Measurements from ENCODE around the gene CAPN14.

DNA sequence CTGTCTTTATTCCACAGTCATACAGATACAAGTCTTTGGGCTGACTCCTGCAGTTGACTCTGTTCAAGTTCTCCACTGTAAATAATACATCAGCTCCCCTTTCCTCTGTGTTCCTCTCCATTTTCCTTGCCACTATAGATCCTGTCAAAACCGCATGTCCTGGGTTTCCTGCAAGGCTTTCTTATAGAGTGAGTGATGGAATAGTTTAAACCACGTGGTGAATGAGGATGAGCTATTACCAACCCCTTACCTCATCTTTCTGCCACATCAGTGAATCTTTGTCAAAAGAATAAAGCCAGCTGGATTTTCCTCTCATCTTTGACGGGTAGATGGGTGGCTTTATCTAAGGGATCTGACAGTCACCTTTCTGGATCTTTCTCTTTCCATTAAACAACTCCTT is 75.2 kb downstream of the CAPN14 start:
- TF ChIP-seq, protein P1, sequence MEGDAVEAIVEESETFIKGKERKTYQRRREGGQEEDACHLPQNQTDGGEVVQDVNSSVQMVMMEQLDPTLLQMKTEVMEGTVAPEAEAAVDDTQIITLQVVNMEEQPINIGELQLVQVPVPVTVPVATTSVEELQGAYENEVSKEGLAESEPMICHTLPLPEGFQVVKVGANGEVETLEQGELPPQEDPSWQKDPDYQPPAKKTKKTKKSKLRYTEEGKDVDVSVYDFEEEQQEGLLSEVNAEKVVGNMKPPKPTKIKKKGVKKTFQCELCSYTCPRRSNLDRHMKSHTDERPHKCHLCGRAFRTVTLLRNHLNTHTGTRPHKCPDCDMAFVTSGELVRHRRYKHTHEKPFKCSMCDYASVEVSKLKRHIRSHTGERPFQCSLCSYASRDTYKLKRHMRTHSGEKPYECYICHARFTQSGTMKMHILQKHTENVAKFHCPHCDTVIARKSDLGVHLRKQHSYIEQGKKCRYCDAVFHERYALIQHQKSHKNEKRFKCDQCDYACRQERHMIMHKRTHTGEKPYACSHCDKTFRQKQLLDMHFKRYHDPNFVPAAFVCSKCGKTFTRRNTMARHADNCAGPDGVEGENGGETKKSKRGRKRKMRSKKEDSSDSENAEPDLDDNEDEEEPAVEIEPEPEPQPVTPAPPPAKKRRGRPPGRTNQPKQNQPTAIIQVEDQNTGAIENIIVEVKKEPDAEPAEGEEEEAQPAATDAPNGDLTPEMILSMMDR (conservative IDR thresholded peaks at IDR 0.05; ENCODE audit: low read depth, low read length): no peak
- no peak for TF ChIP-seq EZH2 (IDR thresholded peaks at IDR 0.05; ENCODE audit: borderline replicate concordance, low read depth, low read length, poor library complexity, severe bottlenecking)
